HuH-7 (cell line): ENCODE results near the gene TPP1.

ENCODE experiments used
- DNase-seq: peaks from one replicate; pipeline ENCODE4 v3.0.0; 2011; ENCODE audit warnings: low spot score

The TPP1 gene

DNA sequence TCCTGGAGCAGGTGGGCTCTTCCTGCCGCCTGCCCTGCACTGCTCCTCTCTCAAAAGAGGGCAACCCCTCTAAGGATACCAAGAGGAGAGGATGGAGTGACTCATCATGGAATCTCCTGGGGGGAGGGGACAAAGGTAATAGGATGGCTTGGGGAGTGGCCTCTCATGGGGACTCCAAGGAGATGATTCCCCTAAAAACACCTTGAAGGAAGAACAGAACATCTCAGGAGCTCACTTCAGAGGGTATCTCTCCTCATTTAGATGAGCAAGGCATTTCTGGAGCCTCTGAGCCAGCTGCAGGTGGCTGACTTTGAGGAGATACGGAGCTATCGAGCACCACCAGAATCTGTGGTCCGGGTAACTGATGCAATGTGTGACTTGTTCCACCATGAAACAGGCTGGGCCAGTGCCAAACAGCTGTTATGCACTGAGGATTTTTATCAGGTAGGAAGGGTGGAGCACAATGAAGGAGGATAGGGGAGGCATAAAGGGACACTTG lies 56.1 kb downstream of the TPP1 start:
- no peak for DNase-seq
